NOMO-1 (cell line): Measurements from ENCODE around the gene CD9.

ENCODE experiments used
- DNase-seq, 2 experiments: peaks; one replicate each; lab custom pipeline; 2025; ENCODE audit not compliant: unreplicated experiment in 2 of 2; lab: John Stamatoyannopoulos, UW

CD9 gene

DNA sequence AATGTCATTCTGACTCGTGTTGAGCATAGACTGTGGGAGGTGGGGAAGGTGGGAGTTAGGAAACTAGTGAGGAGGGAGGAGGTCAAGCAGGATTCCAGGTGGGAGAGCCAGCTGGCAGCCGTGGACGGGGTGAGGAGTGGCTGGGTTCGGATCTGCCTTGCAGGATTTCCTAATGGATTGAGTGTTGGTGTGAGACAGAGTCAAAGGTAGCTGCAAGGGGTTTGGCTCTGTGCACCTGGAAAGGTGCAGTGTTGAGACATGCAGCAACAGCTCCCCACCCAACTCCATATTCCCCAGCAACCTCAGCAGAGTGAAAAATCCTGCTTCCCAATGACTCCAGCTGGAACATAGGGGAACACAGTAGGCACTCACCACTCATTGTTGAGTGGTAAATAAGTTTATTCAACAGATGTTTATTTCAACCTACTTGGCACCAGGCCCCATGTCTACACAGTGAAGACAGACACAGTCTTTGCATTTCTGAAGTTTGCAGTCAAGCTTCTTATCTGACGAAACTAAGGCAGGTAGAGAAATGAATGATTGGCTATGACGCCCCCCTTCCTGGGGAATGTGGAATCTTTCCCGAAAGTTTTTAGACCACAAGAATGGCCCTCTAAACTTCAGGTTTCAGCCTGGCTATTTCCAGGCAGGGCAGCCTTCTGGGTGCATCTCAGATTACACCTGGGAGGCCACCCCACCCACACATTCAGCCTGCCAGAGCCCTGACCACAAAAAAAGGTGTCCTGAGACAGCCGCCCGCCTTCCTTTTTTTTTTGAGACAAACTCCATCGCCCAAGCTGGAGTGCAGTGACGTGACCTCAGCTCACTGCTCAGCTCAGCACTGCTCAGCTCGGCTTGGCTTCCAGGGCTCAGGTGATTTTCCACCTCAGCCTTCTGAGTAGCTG, 72.4 kb downstream of the CD9 start:
- DNase-seq: no peak

DNA sequence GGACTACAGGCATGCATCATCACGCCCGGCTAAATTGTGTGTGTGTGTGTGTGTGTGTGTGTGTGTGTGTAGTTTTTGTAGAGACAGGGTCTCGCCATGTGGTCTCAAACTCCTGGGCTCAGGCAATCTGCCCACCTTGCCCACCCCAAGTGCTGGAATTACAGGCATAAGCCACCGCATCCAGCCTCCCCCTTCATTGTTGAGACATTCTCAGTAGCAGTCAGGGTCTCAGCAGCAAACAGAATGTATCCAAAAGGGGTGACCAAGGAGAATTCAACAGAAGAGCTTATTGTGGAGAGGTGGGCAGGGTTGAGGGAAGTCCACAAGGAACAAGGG, 73.0 kb downstream of the CD9 start:
- no peak for DNase-seq

DNA sequence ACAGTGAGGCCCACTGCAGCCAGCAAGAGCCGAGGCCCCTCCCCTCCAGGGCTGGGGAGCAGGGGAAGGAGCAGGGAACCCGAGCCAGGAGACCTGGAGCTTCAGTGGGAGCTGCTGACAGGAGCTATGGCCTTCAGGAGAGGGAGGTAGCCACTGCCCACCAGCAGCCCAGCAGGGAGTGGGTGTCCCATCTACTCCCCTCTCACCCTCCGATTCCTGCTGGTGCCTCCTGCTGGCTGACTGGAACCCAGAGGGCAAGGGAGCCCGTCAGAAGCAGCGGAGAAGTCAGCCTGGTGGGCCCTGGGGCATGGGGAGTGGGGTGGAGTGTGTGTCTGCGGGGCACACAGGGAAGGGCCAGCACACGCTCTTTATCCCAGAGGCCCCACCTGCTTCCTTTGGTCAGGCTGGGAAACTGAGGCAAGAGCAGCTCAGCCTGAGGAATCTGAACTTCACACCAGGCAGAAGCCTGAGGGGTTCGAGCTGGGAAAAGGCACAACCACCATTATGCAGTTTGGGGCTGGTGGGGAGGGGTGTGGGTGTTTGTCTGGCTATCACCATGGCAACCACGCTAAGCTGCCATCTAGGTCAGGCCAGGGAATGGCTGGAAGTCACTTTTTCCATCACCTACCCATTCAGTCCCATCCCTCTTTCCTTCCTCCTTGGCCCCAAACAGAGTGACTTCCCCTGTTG, 73.5 kb downstream of the CD9 start:
- DNase-seq: no peak

DNA sequence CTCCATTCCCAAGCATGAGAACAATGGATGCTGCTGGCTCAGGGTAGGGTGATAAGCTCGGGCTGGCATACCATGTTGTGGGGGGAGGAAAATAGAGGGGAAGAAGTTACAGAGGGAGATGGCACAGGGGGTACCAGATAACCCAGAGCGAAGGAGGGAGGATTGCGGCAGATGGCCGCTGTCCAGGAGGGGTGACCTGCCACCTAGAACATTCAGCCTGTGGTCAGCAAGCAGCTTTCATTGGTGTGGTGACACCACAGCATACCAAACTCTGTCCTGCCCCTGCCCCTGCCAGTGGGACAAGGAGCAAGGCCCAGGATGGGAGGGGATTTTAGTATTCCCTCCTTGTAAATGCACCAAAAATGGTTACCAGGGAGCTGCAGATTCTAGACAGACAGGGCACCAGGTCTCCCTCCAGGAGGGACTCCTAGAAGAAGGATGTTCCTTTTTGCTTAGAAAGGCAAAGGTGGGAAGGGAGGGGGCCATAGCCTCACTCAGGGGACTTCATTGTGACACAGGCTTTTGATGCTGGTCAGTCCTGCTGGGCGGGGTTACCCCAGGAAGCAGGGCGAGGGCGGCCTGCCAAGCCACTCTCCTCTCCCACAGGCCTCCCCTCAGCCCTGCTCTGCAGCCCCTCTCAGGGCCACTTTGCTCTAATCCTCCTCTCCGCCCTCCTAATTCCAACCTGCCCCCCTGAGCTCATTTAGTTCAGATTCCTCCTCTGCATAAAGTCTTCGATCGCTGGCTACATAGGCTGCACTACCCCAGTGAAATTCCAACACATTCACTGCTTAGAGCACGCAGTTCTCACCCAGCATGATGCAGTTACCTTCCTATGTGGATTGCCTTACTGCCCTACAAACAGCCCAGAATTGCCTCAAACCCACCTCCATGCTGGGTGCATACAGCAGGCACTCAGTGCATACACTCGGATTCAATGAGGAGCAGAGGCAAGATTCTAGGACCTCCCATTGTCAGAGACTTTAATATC, 74.3 kb downstream of the CD9 start:
- no peak for DNase-seq

DNA sequence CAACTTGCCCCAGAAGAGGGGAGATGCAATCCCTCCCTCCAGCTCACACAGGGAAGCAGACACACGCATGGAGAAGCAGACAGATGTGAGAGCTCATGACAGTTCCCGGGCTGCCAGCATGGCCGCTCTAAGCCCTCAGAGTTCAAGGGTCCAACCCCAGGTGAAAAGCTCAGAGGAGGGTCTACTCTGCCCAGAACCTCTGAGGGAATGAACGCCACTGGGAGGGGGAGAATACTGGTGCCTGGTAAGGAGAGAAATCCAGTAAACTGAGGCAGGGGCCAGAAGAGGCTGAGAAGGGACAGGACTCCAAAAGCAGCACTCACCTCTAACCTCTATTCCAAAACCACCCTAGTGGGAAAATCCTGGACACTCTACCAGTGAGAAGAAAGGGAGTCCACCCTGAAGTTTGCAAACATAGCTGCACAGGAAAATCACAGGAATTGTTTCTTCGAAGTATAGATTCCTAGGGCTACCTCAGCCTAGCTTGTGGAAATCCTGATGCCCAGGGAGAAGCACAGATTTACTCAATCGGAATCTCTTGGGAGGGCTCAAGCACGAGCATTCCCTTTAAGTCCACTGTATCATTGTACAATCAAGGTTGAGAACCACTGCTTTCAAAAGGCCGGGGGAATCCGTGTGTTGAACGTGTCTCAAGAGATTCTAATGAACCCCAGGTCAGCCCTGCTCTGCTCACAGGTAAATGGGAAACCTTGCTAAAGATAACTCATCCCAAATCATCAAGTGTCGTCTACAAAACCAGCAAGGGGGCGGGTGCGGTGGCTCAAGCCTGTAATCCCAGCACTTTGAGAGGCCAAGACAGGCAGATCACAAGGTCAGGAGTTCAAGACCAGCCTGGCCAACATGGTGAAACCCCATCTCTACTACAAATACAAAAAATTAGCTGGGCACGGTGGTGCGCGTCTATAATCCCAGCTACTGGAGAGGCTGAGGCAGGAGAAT, 76.0 kb downstream of the CD9 start:
- no peak for DNase-seq

DNA sequence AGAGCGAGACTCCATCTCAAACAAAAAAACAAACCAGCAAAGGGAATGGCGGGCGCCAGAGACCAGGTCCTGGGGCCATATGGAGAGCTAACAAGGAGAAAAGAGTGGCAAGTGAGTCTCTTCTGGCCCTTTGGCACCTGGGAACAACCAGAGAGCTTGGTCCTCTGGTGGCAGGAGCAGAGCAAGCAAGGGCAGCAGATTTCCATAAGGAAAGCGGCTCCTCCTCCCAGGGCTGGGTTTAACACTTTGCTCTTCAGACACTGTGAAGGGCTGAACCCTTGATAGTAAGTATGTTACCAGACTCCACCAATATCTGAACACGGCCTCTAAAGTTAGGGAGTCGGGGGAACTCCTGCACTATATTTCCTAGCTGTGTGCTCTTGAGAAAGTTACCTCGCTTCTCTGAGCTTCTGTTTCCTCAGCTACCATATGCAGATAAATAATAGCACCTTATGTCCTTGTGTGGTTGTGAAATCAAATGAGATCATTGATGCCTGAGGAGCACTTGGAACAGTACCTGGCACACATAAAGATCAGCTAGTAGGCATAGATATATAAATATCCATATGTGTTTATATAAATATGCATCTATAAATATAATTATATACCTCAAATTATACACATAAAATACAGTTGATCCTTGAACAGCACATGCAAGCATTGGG, 76.9 kb downstream of the CD9 start:
- DNase-seq: no peak

DNA sequence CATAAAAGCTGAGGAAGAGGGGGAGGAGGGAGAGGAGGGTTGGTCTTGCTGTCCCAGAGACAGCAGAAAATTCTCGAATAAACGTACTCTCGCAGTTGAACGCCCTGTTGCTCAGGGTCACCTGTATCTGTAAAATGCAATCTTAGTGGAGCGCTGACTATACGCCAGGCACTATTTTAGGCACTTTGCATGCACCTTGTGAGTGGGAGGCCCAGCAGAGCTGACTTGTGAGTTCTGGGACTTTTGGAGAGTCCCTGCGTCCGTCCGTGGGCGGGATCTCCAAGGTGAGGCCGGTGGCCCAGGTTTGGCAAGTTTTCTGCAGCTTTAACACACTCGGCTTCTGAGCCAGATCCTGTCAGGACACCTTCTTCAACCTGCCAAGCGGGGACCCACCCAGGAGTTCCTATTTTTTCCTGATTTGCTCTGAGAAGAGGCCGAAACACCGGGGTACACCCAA, 77.8 kb downstream of the CD9 start:
- DNase-seq: no peak

DNA sequence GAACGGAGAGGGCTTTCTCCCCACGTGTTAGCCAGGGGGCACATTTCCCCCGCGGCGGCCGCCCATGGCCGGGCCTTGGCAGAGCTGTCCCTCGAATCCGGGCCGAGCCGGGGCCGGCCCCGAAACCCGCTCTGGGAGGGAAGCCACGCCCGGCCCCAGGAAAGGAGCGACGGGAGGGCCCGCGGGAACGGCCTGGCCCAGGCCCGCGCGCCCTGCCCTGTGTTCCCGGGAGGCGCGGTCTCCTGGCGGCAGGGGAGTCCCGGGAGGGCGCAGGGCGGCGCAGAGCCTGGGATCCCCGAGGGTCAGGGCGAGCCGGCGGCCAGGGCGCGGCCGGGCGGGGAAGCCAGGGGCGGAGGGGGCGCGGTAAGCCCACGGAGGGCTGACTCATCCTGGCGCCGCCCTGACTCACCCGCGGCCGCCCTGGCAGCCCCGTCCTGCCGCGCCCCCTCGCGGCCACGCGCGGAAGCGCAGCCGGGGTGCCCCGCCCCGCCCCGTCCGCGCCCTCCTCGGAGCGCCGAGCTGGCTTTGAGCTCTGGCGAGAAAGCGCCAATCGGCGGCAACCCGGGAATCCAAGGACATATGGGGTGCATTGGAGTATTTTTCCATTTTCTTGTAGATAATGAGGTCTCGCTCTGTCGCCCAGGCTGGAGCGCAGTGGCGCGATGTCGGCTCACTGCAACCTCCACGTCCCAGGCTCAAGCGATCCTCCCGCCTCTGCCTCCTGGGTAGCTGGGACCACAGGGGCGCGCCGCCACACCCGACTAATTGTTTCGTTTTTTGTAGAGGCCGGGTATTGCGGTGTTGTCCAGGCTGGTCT, 78.4 kb downstream of the CD9 start:
- peak; percentile 71 to 80 for DNase-seq

DNA sequence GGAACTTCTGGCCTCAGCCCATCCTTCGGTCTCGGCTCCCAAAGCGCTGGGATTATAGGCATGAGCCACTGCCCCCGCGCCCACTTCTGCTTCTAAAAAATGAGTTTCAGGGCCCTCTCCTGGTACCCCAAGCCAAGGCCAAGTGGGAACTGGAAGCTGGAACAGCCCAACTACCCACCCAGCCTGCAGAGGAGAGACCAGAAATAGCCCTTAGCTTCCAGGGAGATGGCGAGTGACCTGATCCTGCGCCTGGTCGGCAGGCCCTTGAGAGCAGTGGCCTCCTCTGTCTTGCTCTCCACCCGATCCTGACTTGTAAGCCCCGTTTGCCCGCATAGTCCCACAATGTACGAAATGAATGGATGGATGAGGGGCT, 79.0 kb downstream of the CD9 start:
- DNase-seq: no peak

DNA sequence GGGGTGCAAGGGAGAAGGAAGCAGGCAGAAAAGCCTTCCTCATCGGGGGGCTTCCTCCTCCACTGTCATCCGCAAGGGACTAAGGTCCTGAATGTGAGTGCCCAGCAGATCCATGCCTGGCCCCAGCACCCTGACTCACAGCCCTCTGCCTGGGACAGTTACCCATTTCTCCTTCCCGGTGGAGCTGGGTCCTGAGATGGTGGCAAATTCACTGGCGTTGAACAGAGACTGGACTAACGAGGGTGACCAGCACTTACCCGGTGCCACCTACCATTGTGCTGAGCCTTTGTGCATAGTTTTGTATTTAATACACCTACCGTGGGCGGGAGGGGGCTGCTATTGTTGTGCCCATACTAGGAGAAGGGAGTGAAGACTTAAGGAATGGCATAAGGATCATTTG, 79.4 kb downstream of the CD9 start:
- DNase-seq: no peak

DNA sequence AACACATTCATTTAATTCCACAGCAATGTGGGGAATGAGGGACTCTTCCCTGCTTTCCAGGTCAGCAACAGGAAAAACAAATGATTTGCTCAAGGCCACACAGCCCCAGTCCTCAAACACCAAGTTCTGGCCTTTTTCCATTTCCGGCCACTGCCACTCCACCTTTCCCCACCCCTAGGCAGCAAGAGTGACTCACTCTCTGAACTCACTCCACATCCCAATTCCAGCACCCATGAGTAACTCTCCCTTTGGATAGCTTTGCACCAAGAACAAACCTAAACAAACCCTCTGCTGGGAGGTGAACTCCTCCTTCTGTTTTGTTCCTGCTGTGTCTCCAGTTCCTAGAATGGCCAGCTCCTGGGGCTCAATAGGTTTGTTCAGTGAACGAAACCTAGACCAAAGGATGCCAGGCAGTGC, 79.9 kb downstream of the CD9 start:
- DNase-seq: no peak

DNA sequence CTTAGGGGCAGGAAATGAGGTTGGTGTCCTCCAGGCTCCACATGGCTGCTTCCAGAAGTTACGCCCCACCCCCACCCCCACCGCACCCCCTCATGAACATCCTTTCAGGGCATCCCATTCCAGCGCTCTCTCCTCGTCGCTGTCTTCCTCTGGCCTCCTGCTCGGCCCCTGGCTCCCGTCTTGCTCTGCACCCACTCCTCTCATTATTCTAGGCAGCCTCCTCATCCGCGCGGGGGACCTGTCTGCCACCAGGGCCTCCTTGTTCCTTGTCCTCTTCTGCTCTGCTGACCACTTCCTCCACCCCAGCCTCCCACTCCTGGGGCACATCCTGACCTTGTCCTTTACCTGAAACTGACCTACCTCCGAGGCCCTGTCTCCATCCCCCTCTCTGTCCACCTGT, 80.5 kb downstream of the CD9 start:
- no peak for DNase-seq

DNA sequence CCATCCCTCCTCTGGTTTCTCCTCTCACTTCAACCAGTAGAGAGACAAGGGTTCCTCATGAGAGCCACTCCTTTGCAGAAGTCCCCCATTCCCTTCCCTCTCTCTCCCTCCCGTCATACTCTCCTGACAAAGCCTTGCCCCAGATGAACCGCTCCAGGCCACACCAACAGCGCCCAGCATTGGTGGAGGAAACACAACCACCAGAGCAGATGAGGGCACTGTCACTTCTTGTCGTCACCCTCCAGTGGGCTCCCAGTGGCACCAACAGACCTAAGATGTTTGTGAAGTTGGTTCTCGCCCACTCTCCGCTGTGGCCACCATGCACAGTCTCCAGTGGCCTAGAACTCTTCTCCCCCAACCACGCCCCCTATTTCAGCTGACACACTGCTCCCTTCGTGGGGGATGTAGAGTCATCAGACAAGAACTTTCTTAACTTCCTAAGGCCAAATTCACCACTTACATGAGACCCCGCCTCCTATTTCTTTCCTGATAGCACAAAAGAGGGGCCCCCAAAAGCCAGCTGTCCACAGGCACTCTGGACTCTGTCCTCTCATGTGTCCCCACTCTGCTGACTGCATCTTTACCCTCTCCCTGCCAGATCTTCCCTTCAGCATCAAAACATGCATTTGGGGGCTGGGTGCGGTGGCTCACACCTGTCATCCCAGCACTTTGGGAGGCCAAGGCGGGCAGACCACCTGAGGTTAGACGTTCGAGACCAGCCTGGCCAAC, 81.0 kb downstream of the CD9 start:
- DNase-seq: no peak

DNA sequence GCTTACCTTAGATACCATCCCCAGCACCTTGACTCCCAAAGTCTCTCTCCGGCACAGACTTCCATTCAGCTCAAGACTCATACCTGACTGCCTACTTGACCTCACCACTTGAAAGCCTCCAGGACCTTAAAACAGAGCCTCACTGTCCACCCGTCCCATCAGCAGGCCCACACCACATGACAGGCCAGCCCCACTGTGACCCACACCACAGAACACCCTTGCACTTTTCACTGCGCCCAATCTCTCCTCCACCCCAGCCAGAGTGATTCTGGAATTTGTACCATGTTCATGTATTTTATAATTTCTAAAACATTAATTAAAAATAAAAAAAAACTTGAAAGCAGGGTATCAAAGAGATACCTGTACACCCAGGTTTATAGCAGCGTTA, 82.2 kb downstream of the CD9 start:
- no peak for DNase-seq

DNA sequence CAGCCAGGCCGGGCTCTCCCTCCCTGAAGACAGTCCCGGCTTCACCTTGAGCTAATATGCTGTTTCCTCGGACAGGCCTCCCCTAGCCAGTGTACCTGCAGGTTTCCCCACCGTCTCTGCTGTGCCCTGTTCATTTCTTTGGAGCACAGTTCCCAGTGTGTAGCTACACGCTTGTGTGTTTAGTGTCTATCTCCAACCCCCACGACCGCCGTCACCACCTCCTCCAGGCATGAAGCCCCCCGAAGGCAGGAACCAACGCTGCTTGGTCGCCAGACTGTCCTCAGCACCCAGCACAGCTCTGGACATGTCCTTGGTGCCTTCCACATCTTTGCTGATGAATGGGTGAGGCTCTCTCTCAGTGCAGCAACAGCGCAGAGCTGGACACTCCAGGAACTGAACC, 84.1 kb downstream of the CD9 start:
- DNase-seq: no peak

DNA sequence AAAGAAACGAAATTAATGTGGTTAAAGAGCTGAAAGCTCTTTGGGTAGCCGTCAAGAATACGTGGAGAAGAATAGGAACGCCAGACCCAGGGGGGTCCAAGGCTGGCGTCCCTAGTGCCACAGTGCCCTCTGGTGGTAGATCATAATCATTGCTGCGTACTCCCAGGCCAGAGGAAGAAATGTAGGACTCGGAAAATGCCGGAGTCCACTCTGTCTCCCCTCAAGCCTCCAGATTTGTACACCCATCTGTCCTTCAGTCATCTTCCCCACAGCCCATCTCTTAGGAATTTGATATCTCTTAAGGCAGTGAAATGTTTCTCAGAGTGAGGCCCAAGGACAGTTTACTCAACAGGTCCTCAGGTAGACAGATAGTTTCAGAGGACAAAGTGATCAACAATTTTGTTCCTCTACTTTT, 84.9 kb downstream of the CD9 start:
- DNase-seq: peak; percentile 66 to 77

DNA sequence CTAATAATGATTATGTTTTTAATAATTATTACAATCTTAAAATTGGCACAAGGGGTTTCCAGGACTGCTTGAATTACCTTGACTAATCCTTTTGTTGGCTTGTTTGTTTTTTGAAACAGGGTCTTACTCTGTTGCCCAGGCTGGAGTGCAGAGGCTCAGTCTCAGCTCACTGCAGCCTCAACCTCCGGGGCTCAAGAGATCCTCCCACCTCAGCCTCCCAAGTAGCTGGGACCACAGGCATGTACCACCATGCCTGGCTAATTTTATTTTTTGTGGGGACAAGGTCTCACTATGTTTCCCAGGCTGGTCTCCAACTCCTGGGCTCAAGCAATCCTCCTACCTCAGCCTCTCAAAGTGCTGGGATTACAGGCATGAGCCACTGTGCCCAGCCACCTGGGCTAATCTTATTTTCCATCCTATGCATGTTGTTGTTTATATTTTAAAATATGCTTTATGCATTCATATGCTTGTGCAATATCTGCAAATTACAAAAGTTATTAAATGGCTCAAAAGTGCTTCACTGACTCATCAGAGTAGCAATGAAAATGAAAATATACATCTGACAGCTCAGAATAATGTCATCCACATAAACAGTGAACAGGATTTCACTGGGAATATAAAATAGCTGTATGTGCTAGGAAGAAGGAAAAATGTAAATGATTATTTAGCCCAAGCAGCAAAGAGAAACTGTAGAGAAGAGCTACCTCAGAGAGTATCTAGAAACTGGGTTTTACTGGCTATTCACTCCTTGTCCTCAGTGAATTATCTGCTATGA, 85.5 kb downstream of the CD9 start:
- DNase-seq: no peak
